Right lobe of liver (tissue), 4 donors: ENCODE data around the gene NVL.

Experiments used
- CTCF ChIP-seq, 4 donors: fragments of 200-600 bp in 3 of 4; fragments of 450-650 bp in 1 of 4; IDR thresholded peaks; one replicate each; pipeline versions ENCODE4 v1.5.1 to v1.8.0; 2016 to 2022; ENCODE audit warnings: antibody characterized with exemption in 4 of 4, mild to moderate bottlenecking in 2 of 4
- POLR2A ChIP-seq: fragments of 450-650 bp; IDR thresholded peaks from one replicate; pipeline ENCODE4 v1.6.1; 2017; ENCODE audit warnings: antibody characterized with exemption, mild to moderate bottlenecking
- donor health status: DM: no; HTN: no; CAD: no.
- donor health status: DM: no; HTN: no; CAD: no.
- donor health status: DM: no; HTN: yes; CAD: no.

GRCh38 chr1:224276771-224277487, 53.0 kb downstream of the NVL start:
- TF ChIP-seq CTCF (IDR thresholded peaks at IDR 0.05) (no peak), POLR2A (no peak)
